Erythroblast (primary cell): ENCODE results near the gene PRDM15.

Source experiments
- GATA1 ChIP-seq: IDR thresholded peaks from 2 replicates; pipeline ENCODE4 v1.6.1; 2011; ENCODE audit warnings: low read depth, mild to moderate bottlenecking, control low read depth, low read length, moderate library complexity
- POLR2A ChIP-seq: IDR thresholded peaks from 2 replicates; pipeline ENCODE4 v1.6.1; 2011; ENCODE audit warnings: mild to moderate bottlenecking, low read length

DNA sequence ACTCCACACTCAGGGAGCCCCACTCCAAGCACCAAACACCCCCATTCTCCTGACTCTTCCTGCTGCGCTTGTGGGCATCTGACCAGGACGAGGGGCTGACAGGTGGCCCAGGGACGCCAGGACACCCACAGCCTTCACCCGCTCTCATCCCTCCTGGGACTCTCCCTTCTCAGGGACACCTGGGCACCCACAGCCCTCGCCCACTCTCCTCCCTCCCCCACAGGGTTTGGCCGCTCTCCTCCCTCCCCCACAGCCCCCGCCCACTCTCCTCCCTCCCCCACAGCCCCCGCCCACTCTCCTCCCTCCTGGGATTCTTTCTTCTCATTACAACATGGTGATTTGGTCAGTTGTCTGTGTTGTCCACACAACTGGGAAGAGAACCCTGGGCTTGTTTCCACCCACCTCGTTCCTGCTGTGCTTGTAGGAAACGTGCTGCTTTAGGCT, 43.4 kb downstream of the PRDM15 start:
- no peak for TF ChIP-seq POLR2A
- no peak for TF ChIP-seq GATA1
